ENCODE data around the gene RND1. TPM values are rescaled to one million over a fixed set of nuclear protein-coding genes. Genes with fewer than 3 reads are reported as not detected.

The RND1 gene
- total and polyA plus RNA-seq, 2 of the 13 experiments (the other 11 are each of a cell fraction or from before 2014, with no cell fraction given): 1.8 to 1.9 TPM

DNA sequence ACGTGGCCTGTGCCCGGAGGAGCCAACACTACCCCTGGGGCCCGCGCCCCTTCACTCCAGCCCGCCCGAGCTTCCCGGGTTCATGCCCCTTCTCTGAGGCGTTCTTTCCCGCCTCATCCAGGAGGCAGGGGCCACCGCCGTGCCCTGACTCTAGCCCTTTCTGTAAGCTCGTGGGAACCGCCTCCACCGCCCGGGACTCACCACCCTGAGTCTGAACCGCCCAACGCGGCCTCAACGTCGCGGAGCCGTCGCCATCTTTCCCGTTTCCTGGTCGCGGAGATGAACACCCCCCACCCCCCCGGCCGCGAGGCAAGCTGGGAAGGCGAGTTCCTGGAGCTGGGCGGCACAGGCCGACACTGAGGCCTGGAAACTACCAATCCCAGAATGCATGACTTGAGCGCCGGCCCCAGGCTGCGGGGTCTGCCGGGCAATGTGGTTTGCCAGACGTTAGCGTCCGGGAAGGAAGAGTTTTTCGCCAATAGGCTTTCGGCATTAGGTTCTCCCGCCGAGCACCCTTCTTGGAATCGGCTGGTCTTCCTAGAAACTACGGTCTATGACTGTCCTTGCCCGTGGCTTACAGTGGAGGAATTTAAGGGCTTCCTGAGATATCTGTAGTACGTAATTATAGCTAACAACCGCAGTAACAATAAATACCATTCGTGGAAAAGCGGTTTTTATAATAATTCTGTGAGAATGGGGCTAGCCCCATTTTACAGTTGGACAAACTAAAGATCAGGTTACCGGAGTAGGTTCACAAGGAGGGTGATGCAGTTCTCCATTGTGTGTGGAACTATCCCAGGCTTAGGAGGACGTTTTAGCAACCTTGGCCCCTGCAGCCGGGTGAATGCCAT is 13.6 kb downstream of the RND1 start, which contains the start of gene DDX23 (continued):
- TF ChIP-seq ZZZ3 (CRISPR knock-in tag; IDR thresholded peaks at IDR 0.05; ENCODE audit: borderline replicate concordance) (no peak), DNMT3B (CRISPR knock-in tag; conservative IDR thresholded peaks at IDR 0.05) (peak; percentile 80; the same call in 1 of the 2 replicates), HNRNPK (IDR thresholded peaks at IDR 0.05; ENCODE audit: low read depth, low read length, poor library complexity, severe bottlenecking) (no peak), SOX6 (IDR thresholded peaks at IDR 0.05) (no peak), SOX6 (CRISPR knock-in tag; IDR thresholded peaks at IDR 0.05) (peak; percentile 34; the same call in 1 of the 2 replicates), ZNF713 (CRISPR knock-in tag; IDR thresholded peaks at IDR 0.05) (no peak), NCOA1 (CRISPR knock-in tag; IDR thresholded peaks at IDR 0.05) (no peak), ZIK1 (CRISPR knock-in tag; IDR thresholded peaks at IDR 0.05; ENCODE audit: borderline replicate concordance, low read depth) (no peak), RBFOX2 (IDR thresholded peaks at IDR 0.05; ENCODE audit: low read depth, low read length) (peak; percentile 93), ZNF629 (CRISPR knock-in tag; conservative IDR thresholded peaks at IDR 0.05) (peak; percentile 96), POLR2G (IDR thresholded peaks at IDR 0.05; ENCODE audit: low read depth, low read length) (peak; percentile 83), SKI (IDR thresholded peaks at IDR 0.05; ENCODE audit: partially characterized antibody) (no peak), ZNF776 (CRISPR knock-in tag; IDR thresholded peaks at IDR 0.05) (peak; percentile 69; the same call in 1 of the 2 replicates), FOXM1 (CRISPR knock-in tag; IDR thresholded peaks at IDR 0.05) (no peak), MYNN (CRISPR knock-in tag; IDR thresholded peaks at IDR 0.05; ENCODE audit: low read depth) (no peak)
- TF ChIP-seq, protein P1, sequence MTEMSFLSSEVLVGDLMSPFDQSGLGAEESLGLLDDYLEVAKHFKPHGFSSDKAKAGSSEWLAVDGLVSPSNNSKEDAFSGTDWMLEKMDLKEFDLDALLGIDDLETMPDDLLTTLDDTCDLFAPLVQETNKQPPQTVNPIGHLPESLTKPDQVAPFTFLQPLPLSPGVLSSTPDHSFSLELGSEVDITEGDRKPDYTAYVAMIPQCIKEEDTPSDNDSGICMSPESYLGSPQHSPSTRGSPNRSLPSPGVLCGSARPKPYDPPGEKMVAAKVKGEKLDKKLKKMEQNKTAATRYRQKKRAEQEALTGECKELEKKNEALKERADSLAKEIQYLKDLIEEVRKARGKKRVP (CRISPR knock-in tag; IDR thresholded peaks at IDR 0.05): no peak
- TF ChIP-seq, protein P2, sequence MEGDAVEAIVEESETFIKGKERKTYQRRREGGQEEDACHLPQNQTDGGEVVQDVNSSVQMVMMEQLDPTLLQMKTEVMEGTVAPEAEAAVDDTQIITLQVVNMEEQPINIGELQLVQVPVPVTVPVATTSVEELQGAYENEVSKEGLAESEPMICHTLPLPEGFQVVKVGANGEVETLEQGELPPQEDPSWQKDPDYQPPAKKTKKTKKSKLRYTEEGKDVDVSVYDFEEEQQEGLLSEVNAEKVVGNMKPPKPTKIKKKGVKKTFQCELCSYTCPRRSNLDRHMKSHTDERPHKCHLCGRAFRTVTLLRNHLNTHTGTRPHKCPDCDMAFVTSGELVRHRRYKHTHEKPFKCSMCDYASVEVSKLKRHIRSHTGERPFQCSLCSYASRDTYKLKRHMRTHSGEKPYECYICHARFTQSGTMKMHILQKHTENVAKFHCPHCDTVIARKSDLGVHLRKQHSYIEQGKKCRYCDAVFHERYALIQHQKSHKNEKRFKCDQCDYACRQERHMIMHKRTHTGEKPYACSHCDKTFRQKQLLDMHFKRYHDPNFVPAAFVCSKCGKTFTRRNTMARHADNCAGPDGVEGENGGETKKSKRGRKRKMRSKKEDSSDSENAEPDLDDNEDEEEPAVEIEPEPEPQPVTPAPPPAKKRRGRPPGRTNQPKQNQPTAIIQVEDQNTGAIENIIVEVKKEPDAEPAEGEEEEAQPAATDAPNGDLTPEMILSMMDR (CRISPR knock-in tag; IDR thresholded peaks at IDR 0.05): no peak
- TF ChIP-seq, protein P3, sequence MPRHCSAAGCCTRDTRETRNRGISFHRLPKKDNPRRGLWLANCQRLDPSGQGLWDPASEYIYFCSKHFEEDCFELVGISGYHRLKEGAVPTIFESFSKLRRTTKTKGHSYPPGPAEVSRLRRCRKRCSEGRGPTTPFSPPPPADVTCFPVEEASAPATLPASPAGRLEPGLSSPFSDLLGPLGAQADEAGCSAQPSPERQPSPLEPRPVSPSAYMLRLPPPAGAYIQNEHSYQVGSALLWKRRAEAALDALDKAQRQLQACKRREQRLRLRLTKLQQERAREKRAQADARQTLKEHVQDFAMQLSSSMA (CRISPR knock-in tag; IDR thresholded peaks at IDR 0.05): no peak; the same call in 1 of the 2 replicates
- TF ChIP-seq, protein P4, sequence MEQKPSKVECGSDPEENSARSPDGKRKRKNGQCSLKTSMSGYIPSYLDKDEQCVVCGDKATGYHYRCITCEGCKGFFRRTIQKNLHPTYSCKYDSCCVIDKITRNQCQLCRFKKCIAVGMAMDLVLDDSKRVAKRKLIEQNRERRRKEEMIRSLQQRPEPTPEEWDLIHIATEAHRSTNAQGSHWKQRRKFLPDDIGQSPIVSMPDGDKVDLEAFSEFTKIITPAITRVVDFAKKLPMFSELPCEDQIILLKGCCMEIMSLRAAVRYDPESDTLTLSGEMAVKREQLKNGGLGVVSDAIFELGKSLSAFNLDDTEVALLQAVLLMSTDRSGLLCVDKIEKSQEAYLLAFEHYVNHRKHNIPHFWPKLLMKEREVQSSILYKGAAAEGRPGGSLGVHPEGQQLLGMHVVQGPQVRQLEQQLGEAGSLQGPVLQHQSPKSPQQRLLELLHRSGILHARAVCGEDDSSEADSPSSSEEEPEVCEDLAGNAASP (CRISPR knock-in tag; IDR thresholded peaks at IDR 0.05; ENCODE audit: borderline replicate concordance): peak; percentile 46; the same call in 1 of the 2 replicates
- TF ChIP-seq, protein P5, sequence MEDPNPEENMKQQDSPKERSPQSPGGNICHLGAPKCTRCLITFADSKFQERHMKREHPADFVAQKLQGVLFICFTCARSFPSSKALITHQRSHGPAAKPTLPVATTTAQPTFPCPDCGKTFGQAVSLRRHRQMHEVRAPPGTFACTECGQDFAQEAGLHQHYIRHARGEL (CRISPR knock-in tag; IDR thresholded peaks at IDR 0.05): no peak
- TF ChIP-seq, protein P6, sequence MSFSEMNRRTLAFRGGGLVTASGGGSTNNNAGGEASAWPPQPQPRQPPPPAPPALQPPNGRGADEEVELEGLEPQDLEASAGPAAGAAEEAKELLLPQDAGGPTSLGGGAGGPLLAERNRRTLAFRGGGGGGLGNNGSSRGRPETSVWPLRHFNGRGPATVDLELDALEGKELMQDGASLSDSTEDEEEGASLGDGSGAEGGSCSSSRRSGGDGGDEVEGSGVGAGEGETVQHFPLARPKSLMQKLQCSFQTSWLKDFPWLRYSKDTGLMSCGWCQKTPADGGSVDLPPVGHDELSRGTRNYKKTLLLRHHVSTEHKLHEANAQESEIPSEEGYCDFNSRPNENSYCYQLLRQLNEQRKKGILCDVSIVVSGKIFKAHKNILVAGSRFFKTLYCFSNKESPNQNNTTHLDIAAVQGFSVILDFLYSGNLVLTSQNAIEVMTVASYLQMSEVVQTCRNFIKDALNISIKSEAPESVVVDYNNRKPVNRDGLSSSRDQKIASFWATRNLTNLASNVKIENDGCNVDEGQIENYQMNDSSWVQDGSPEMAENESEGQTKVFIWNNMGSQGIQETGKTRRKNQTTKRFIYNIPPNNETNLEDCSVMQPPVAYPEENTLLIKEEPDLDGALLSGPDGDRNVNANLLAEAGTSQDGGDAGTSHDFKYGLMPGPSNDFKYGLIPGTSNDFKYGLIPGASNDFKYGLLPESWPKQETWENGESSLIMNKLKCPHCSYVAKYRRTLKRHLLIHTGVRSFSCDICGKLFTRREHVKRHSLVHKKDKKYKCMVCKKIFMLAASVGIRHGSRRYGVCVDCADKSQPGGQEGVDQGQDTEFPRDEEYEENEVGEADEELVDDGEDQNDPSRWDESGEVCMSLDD (CRISPR knock-in tag; IDR thresholded peaks at IDR 0.05; ENCODE audit: borderline replicate concordance): no peak; the same call in 1 of the 2 replicates

Measured in HepG2 (cell line).